ENCODE results near the gene UFD1.

Gene UFD1

GRCh38 chr22:19472233-19472632, 6.8 kb downstream of the UFD1 start:
- DNase-seq (ENCODE audit: low read depth in 2 of 3, low spot score in 2 of 3): no peak

GRCh38 chr22:19471572-19471971, 7.4 kb downstream of the UFD1 start:
- DNase-seq (ENCODE audit: low read depth in 2 of 3, low spot score in 2 of 3): no peak

GRCh38 chr22:19470010-19470409, 9.0 kb downstream of the UFD1 start:
- DNase-seq (ENCODE audit: low read depth in 2 of 3, low spot score in 2 of 3): no peak

- DNase-seq (ENCODE audit: low read depth in 2 of 3, low spot score in 2 of 3): no peak
These were observed 9.6 kb downstream of the UFD1 start for GRCh38 chr22:19469421-19469820.

- no peak for DNase-seq (ENCODE audit: low read depth in 2 of 3, low spot score in 2 of 3)
These were observed 11.1 kb downstream of the UFD1 start for GRCh38 chr22:19467912-19468311.

GRCh38 chr22:19466848-19467752, 11.9 kb downstream of the UFD1 start:
- no peak for DNase-seq (ENCODE audit: low read depth in 2 of 3, low spot score in 2 of 3)

- no peak for DNase-seq (ENCODE audit: low read depth in 2 of 3, low spot score in 2 of 3)
These were observed 12.8 kb downstream of the UFD1 start for GRCh38 chr22:19466126-19466716.

- DNase-seq (ENCODE audit: low read depth in 2 of 3, low spot score in 2 of 3): no peak
These were observed 14.0 kb downstream of the UFD1 start for GRCh38 chr22:19464975-19465374.

GRCh38 chr22:19464546-19464945, 14.4 kb downstream of the UFD1 start:
- DNase-seq (ENCODE audit: low read depth in 2 of 3, low spot score in 2 of 3): no peak

GRCh38 chr22:19463491-19464469, 15.2 kb downstream of the UFD1 start:
- no peak for DNase-seq (ENCODE audit: low read depth in 2 of 3, low spot score in 2 of 3)

GRCh38 chr22:19463008-19463407, 16.0 kb downstream of the UFD1 start:
- no peak for DNase-seq (ENCODE audit: low read depth in 2 of 3, low spot score in 2 of 3)

GRCh38 chr22:19461506-19461905, 17.5 kb downstream of the UFD1 start:
- no peak for DNase-seq (ENCODE audit: low read depth in 2 of 3, low spot score in 2 of 3)

- no peak for DNase-seq (ENCODE audit: low read depth in 2 of 3, low spot score in 2 of 3)
These were observed 19.0 kb downstream of the UFD1 start for GRCh38 chr22:19460036-19460435.

GRCh38 chr22:19457828-19458428, 21.1 kb downstream of the UFD1 start:
- DNase-seq (ENCODE audit: low read depth in 2 of 3, low spot score in 2 of 3): no peak

- no peak for DNase-seq (ENCODE audit: low read depth in 2 of 3, low spot score in 2 of 3)
These were observed 22.5 kb downstream of the UFD1 start for GRCh38 chr22:19456541-19456940.

GRCh38 chr22:19455585-19456370, 23.2 kb downstream of the UFD1 start:
- DNase-seq (ENCODE audit: low read depth in 2 of 3, low spot score in 2 of 3): no peak

GRCh38 chr22:19455033-19455432, 24.0 kb downstream of the UFD1 start:
- no peak for DNase-seq (ENCODE audit: low read depth in 2 of 3, low spot score in 2 of 3)

GRCh38 chr22:19454156-19454555, 24.8 kb downstream of the UFD1 start:
- no peak for DNase-seq (ENCODE audit: low read depth in 2 of 3, low spot score in 2 of 3)

- DNase-seq (ENCODE audit: low read depth in 2 of 3, low spot score in 2 of 3): no peak
These were observed 25.3 kb downstream of the UFD1 start for GRCh38 chr22:19453718-19454117.

- DNase-seq (ENCODE audit: low read depth in 2 of 3, low spot score in 2 of 3): no peak
These were observed 27.4 kb downstream of the UFD1 start for GRCh38 chr22:19451570-19451969.
